HG02840 (cell line): ENCODE measurements around the gene LAMB4.

ENCODE experiments used
- ATAC-seq: cut with Tn5 transposase; IDR thresholded peaks from one replicate; pipeline ENCODE4 v1.9.1; 2021; ENCODE audit warnings: mild to moderate bottlenecking, moderate library complexity, moderate number of reproducible peaks; ENCODE audit not compliant: unreplicated experiment, low FRiP score

Gene LAMB4

DNA sequence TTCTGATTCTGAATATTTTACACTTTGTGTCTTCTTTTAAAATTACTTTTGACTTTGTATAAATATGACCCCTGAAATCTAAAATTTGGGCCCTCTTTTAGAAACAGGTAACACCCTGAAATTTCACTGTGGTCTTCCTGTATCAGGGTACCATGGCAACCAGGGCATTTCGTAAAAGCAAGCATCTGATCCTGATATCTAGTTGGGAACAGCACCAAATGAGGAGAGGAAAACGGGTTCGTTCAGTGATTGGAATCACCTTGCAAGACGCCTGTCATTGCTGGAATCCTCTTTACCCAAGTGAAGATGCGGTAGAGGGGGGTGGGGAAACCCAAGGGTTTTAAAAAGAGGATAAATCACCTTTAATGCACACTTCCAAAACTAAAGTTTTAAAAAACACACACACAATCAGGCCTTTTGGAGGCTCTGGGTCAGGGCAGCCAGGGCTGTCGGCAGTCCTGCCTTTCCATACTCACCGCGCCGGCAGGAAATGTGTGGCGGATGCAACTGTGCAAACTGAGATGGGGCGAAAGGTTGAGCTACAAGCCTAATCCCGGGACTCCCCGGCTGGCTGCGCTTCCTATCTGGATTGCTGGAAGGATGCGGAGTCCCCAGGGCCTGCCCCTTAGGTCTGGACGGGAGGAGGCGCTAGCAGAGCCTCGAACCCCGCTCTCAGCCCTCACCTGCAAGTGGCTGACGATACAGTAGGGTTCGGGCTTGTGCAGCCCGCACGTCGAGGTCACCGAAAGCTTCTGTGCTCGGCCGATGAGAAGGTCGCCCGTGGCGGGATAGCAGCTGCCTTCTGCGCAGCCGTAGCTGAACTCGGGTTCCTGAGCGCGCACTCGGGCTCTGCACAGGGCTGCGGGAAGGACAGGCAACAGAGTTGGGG lies 129.0 kb downstream of the LAMB4 start:
- ATAC-seq: no peak

DNA sequence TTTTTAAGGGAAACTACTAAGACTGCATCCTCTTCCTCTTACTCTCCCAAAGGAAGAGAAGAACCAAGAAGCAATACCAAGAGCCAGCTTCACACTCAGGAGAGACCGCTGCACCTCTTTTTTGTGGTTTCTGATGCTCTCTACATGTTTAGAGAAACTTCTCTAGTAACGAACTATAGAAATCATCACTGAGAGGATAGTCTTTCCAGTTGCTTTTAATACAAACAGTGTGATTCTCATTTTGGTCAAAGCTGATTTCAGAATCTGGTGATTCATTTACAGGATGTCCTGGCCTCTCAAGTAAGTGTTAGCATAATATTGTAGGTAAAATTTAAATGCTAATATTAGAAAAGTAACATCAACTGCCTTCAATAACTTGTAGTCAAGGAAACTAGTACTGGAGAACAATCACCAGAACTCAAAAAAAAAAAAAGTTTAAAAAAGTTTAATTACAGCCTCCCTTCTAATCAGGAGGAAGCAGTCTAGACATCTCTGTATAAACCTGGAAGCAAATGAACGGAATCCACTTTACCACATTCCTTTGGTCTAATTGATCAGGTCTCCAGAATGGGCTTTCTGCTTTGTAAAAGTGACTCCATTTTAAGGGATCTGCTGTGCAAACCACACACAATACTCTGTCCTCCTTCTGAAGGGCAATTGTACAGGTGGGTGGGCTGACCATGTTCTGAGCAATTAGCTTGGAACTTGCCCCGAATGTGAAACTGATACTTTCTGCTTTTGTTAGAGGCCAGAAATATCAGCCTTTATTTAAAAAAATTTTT lies 130.2 kb downstream of the LAMB4 start:
- no peak for ATAC-seq

DNA sequence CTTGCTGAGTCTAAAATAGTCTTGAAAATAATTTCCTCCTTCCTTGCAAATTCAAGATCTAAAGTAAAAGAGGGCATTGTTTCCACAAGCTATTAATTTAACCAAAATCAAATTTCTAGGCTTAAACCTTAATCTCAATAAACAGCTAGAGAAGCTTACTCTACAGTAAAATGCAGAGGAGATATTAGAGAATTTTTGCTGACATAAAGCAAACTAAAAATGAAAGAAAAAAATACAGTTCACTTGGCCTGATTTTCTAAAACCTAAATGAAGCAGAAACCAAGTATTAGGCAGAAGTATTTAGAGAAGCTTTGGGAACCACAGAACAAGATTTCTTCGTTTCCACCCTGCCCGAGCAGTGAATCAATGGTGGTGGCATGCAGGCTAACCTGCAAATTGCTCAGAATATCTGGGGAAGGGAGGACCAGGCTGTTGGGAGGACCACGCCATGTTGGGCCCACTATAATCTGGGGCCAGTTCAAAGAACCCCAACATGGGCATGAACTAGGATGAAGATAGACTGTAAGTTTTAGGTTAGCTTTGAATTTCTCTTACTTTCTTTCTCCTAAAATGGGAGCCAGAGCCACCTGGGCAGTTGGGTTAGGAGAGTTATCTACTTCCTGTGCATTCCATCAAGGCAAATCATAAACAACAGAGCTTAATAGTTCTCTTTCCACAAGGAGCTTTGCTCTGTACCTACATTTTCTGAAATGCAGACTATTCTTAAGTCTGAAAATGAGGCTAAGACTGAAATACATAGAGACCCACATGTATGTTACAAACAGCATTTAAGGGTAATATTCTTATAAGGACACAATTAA lies 131.3 kb downstream of the LAMB4 start:
- no peak for ATAC-seq

DNA sequence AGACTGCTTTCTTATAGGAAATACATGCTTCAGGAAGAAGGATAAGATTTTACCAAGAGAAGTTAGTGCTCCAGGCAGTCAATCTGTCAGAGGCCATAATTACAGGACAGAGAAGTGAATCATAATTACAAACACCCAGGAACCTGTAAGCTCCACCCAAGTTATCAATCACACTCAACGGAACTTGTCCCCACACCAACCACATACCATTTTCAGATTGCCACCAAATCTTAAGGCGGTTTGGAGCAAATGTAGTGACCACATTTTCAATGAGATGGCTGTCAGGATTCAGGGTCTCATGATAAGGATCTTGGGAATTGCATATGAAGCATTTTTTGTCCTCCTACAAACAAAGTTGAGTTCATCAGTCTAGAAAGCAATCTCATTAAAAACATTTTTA lies 132.0 kb downstream of the LAMB4 start:
- no peak for ATAC-seq

DNA sequence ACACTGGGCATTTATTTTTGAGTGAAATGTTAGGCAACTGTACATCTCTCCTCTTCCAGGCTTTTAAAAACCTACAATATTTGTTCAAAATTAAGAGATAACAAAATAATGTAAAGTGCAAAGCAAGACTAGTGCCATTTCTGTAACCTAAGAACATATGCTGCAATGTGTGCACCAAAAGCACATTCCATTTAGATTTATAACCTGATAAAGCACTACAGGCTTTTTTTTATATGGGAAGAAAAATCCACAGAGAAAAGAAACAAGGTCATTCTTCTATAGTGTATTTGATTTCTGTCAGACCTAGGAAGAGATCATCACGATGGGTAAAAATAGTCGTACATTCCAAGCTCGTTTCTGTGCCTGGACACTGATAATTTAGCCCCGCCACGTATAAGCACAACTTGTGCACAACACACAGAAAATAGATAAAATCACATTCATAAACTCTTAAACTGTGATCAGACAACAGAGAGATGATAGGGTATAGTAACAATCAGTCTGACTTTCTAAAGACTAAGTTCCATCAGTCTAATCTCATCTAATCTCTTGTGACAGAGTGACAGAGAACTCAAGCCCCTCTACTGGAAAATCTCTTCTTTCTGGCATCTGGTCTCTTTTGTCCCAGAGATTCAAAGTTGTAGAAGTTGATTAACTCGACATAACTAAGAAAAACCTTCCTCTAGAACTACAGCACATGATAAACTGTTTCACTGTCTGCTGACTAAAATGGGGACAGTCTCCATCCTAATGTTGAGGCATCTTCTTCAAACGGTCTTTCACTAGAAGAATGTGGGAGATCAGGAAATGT lies 133.9 kb downstream of the LAMB4 start:
- ATAC-seq: no peak

DNA sequence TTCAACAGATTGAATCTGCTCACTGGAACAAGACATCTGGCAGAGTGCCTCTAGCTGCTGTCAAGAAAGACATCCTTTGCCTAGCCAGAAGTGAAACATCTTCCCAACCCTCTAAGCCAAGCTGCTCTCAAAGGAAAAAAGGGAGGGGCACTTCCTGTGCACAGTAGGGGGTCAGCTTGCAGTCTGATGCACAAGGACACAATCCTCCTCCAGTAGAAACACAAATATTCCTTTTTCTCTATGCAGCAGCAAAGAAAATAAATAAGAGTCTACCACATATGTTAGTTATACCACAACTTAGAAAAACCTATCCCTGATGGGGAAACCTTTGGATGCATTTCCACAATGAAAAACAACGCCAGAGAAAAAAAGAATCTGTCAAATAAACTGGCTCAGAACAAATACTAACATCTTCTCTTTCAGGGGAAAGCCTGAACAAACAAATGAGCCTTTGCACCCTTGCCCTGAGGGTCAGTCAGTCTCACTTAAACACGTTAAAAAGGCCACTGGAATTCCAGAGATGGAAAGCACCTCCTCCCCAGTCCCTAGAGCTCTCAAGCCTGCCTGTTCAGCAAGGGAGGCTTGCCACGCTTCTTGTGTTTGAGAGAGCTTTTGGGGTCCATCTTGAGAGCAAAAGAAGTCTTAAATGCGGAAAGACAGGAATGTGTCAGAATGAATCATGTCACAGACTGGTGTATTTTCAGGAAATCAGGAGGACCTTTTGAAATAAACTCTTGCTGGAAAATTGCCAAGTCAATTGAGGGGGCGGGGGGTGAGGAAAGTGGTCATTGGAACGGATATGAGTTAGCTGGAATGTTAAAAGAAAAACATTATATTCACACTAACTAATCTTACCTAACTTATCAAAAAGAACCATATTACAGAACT lies 134.7 kb downstream of the LAMB4 start:
- ATAC-seq: no peak

DNA sequence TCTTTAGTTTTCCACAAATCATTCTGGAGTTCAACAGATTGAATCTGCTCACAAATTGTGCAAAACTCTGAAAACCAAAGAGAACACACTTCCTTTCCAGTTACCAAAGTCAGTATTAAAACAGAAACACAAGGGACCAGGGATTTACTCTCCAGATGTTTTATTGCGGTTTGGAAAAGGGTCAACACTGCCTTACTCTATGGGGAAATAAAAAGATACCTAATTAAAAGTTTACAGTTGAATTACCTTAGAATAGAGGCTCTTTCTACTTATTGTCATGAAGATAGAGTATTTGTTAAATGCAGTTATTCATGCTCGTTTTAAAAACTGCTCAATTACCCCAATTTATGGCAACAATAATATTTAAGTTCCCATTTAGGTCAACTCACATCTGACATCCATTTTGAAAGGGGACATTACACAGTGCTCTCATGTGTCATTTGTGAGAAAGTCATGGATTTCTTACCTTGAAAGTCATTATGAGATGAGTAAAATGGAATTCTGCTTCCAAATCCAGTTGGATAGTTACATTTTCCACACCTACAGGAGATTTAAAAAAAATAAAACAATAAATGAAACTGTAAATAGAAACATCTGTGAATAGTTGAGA lies 135.6 kb downstream of the LAMB4 start:
- ATAC-seq: no peak

DNA sequence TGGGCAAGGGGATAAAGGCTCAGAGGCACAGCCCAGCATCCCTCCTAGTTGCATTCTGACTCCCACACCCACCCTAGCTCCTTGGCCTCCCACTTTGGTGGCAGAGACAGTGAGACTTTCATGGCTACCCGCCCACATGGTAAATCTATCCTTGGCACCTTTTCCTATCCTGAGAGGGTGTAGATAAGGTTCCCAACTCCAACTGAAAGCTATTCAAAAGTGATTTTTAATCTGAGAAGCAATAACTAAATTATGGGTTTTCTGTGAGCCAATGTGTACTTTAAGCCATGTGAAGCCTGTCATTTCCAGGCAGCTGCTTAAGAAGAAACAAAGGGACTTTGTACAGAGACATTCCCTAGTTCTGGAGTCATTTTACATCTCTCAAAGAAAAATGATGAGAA lies 136.3 kb downstream of the LAMB4 start:
- no peak for ATAC-seq

DNA sequence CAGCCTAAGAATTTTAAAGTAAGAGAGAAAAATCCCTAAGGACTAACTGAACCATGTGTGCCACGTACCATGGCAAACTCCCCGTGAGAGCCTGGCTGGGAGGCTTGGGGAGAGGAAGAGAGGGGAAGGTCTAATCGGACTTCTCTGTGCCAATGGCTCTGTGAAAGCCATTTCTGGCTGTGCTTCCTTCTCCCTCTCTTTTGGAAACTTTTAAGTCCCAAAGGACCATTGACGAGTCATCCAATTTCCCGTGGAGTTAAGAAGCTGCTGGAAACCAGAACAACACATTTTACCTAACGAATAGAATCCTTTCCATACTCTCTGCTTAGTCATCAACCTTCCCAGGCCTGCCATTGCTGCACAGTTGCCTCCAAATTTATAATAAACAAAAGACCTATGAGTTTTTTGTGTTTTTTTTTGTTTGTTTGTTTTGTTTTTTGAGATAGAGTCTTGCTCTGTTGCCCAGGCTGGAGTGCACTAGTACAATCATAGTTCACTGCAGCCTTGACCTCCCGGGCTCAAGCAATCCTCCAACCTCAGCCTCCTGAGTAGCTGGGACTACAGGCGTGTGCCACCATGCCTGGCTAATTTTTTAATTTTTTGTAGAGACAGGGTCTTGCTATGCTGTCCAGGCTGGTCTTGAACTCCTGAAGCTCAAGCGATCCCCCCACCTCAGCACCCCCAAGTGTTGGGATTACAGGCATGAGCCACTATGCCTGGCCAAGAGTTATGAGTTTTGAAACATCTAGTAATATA lies 140.4 kb downstream of the LAMB4 start:
- no peak for ATAC-seq

DNA sequence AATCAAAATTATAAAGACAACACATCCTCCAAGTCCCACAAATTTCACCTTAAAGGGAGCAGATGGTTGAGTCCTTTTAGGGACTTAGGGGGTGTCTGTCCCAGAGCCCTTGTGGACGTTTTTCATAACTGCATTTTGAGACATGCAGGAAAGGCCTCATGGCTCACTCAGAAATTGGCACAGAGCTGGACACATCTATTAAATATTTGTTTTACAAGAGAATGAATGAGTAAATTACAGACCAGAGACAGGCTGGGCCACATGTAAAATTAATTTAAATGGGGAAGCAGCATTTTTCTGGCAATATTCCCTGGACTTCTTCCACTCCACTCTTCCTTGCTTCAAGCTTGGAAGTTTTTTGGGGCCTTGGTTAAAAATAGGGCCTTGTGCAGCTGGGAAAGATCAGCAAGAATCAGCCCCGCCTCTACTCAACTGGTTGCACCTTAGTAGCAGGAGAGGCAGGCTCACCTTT lies 147.2 kb downstream of the LAMB4 start:
- no peak for ATAC-seq

DNA sequence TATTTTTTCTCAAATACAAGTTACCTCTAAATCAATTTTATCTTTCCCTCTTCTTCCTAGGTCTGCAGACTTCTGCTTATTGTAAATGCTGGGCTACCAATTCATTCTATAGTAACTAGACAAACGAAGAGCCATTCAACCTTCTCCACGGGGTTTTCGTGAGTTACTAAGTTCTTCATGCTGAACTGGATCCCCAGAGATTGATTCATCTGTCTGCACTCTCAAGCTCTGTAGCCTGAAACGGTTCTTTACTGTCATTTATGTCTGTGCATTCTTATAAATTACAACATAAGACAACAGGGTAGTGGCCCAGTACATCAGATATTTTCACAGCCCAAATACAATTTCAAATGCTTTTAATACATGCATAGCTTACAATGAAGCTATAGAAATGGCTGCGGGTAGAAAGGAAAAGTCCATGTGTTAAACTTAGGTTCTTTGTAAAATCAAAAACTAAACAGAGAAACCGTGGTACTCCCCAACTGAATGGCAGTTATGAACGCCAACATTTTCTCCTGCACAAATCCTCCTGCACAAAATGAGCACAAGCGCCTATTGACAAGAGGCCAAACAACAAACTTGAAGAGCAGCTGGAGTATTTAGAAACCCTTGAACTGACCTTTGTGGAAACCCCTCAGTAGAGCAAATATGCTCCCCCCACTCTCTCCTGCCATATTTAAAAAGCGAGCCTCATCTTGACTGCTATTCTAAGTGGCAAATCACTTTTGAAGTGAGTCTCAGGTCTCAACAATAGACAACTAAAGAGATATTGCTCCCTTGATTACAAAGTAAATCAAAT lies 147.9 kb downstream of the LAMB4 start:
- no peak for ATAC-seq

DNA sequence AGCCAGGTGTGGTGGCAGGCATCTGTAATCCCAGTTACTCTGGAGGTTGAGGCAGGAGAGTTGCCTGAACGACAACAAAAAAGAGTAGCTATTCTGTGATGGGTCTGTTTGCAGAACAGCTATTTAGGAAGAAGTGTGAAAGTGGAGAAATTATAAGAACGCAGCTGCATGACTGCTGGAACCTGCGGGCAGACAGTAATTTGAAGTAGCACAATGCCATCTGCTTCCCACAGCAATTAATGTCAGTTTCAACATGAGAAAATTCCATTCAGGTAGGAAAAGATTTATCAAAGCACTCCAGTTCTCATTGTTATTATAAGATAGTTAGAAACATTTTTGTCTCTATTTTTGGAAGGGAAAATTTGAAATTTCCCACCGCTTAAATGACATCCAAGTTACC lies 148.7 kb downstream of the LAMB4 start:
- no peak for ATAC-seq

DNA sequence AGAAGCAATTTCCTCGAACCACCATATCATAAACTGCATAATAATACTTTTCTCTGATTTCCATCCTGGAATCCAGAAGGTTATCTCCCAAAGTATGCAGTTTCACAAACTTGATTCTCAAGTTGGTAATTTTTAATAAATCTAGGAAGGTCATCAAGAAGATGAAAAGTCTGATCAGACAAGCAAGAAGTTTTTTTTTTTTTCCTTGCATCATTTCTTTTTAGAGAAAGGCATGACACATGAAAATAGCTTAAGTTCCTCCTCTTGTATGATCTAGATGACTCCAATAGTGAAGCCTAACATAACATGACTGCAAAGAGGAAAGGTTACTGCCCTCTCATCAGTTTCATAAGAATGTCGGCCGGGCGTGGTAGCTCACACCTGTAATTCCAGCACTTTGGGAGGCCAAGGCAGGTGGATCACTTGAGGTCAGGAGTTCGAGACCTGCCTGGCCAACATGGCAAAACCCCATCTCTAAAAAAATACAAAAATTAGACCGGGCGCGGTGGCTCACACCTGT lies 149.4 kb downstream of the LAMB4 start:
- no peak for ATAC-seq

DNA sequence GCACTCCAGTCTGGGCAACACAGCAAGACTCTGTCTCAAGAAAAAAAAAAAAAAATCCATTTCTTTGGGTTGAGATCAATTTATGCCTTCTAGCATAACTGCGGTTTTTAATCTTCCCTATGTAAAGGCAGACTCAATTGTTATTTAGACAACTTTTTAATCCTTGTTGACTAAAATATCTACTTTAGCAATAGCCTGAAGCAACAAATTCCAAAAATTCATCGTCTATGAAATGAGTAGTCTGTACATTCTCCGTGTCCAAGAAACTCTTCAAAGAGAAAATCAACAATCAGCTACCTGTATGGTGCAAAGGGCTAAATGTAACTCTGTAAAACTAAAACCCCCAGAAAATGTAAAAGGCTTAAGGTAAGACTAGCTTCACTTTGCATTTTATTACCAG lies 150.0 kb downstream of the LAMB4 start:
- ATAC-seq: no peak

DNA sequence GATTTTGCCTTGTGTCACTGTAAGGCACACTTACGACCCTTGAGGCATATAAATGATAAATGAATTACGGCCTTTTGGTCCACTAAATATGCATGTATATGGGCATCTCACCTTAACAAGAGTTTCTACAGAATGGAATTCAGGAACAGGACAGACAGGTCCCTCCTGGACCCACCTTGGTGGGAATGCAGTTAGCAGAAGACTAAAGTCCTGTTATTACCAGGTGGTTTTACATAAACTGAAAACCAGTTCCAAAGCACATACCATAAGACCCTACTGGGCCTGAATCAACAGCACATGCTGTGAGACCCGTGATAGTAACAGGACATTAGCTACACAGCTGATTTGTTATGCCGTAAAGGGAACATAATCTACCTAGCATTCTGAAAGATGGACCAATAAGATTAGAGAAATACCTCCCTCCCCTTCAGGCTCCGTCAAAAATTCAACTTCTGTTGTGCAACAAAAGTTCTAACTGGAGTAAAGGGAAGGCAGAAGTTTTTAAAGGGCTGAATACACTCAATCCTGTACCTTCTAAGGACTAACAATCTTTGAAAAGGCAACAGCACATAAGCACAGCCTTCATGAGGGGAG lies 151.2 kb downstream of the LAMB4 start:
- no peak for ATAC-seq

DNA sequence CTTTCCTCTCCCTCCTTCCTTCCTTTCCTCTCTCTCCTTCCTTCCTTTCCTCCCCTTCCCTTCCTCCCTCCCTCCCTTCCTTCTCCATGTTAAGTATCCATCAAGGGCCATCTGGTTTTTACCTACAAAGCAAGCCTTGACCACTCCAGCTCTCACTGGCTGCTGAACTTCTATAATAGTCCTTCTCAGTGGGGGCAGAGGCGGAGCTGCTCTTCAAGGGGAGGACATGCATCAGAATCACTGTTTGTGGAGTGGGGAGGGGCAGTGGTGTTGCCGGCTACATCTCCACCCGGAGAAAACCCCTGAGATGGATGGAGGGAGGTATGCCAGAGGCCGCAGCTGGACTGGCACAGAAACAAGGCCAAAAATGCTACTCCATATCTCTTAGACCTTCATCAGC lies 153.1 kb downstream of the LAMB4 start:
- ATAC-seq: no peak
